ENCODE measurements around the gene RUNDC3A.
"Not testable (repeated sequence)": the region's sequence is repeated elsewhere in the genome, so short reads cannot be mapped to it uniquely, and the experiment has no call there.

Gene RUNDC3A

GRCh38 chr17:44321246-44322120, 13.1 kb downstream of the RUNDC3A start:
- no peak for DNase-seq

GRCh38 chr17:44322236-44322895, 14.0 kb downstream of the RUNDC3A start:
- DNase-seq, result no peak

GRCh38 chr17:44323359-44324091, 15.1 kb downstream of the RUNDC3A start:
- DNase-seq, result no peak

- DNase-seq, result no peak
Measured at GRCh38 chr17:44324092-44324570, 15.7 kb downstream of the RUNDC3A start.

GRCh38 chr17:44324571-44325275, 16.3 kb downstream of the RUNDC3A start, which contains the start of gene SLC25A39:
TSS of gene SLC25A39 (minus strand) at chr17:44324823. CDS start at chr17:44323562, 1,261 bp downstream.
- DNase-seq, result peak; percentile 53

- DNase-seq, result peak; percentile 92
Measured at GRCh38 chr17:44326861-44327444, 18.6 kb downstream of the RUNDC3A start.

- no peak for DNase-seq
Measured at GRCh38 chr17:44327715-44328449, 19.5 kb downstream of the RUNDC3A start.

GRCh38 chr17:44329516-44329915, 21.1 kb downstream of the RUNDC3A start:
- not testable (repeated sequence) for DNase-seq

- not testable (repeated sequence) for DNase-seq
Measured at GRCh38 chr17:44330263-44330662, 21.9 kb downstream of the RUNDC3A start.

GRCh38 chr17:44331249-44331760, 22.9 kb downstream of the RUNDC3A start:
- peak; percentile 64 for DNase-seq

GRCh38 chr17:44333371-44333770, 25.0 kb downstream of the RUNDC3A start:
- no peak for DNase-seq

- DNase-seq, result no peak
Measured at GRCh38 chr17:44334315-44334714, 25.9 kb downstream of the RUNDC3A start.

- no peak for DNase-seq
Measured at GRCh38 chr17:44334727-44335126, 26.3 kb downstream of the RUNDC3A start.

GRCh38 chr17:44335564-44335963, 27.2 kb downstream of the RUNDC3A start:
- no peak for DNase-seq

GRCh38 chr17:44335968-44336367, 27.6 kb downstream of the RUNDC3A start:
- no peak for DNase-seq

GRCh38 chr17:44338702-44339101, 30.3 kb downstream of the RUNDC3A start:
- no peak for DNase-seq

GRCh38 chr17:44340553-44340952, 32.2 kb downstream of the RUNDC3A start:
- DNase-seq, result not testable (repeated sequence)

GRCh38 chr17:44343510-44344209, 35.3 kb downstream of the RUNDC3A start:
- no peak for DNase-seq

GRCh38 chr17:44344939-44345453, 36.6 kb downstream of the RUNDC3A start, which contains the start of gene GRN:
TSS of gene GRN (plus strand) at chr17:44345302. CDS start at chr17:44349165, 3,863 bp downstream.
- DNase-seq, result peak; percentile 99

GRCh38 chr17:44345454-44346026, 37.1 kb downstream of the RUNDC3A start:
- no peak for DNase-seq

Data from NCI-H2081 treated with DMSO at 0.1 percent for 48 hours (cell line).